ENCODE results near the gene MAGEA2B. TPM values are rescaled to one million over a fixed set of nuclear protein-coding genes. Genes with fewer than 3 reads are reported as not detected.
"Not testable (repeated sequence)": the region's sequence is repeated elsewhere in the genome, so short reads cannot be mapped to it uniquely, and the experiment has no call there.

MAGEA2B gene
- total RNA-seq, 1 experiment from 2014 or later, result not detected

- H3K4me1 ChIP-seq (ENCODE audit: control insufficient read depth, insufficient read depth, low read length); H3K36me3 ChIP-seq (ENCODE audit: control insufficient read depth, insufficient read depth, low read length); H3K27ac ChIP-seq (ENCODE audit: low read length); intact Hi-C loops (cut with micrococcal nuclease; ENCODE audit: unreplicated experiment); DNase-seq (ENCODE audit: low read depth, low spot score); POLR2A ChIA-PET; ATAC-seq; in situ Hi-C loops (cut with HindIII; ENCODE audit: low pct_unique_long_range_greater_than_20kb, low sequenced_read_pairs); CTCF ChIA-PET; H3K27me3 ChIP-seq (ENCODE audit: control insufficient read depth, insufficient read depth, low read length); H3K9me3 ChIP-seq (ENCODE audit: control insufficient read depth, insufficient read depth, low read depth, low read length); BruUV-seq (replicated peaks): not testable (repeated sequence)
- H3K4me3 ChIP-seq (ENCODE audit: low read depth in 2 of 2, low read length in 2 of 2), result peak overlapping the region in 1 of 2 experiments; percentile 26; a peak in 1 of 4 replicates
Observed at GRCh38 chrX:152734143-152734858, 19.9 kb downstream of the MAGEA2B start.

DNA sequence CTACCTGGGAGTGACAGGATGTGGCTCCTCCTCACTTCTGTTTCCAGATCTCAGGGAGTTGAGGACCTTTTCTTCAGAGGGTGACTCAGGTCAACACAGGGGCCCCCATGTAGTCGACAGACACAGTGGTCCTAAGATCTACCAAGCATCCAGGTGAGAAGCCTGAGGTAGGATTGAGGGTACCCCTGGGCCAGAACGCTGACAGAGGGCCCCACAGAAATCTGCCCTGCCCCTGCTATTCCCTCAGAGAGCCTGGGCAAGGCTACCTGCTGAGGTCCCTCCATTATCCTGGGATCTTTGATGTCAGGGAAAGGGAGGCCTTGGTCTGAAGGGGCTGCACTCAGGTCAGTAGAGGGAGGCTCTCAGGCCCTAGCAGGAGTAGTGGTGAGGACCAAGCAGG lies 20.7 kb downstream of the MAGEA2B start:
- intact Hi-C loops (cut with micrococcal nuclease; ENCODE audit: unreplicated experiment), result no loop called here
- Histone ChIP-seq H3K4me1 (ENCODE audit: control insufficient read depth, insufficient read depth, low read length) (no peaks in the 10 kb centered on the region), H3K27ac (ENCODE audit: low read length) (no peak overlapping the region), H3K9me3 (ENCODE audit: control insufficient read depth, insufficient read depth, low read depth, low read length) (no peaks in the 10 kb centered on the region), H3K4me3 (ENCODE audit: low read depth in 2 of 2, low read length in 2 of 2) (no peak overlapping the region), H3K27me3 (ENCODE audit: control insufficient read depth, insufficient read depth, low read length) (no peaks in the 10 kb centered on the region), H3K36me3 (ENCODE audit: control insufficient read depth, insufficient read depth, low read length) (no peaks in the 10 kb centered on the region)
- TF ChIP-seq, protein P1, sequence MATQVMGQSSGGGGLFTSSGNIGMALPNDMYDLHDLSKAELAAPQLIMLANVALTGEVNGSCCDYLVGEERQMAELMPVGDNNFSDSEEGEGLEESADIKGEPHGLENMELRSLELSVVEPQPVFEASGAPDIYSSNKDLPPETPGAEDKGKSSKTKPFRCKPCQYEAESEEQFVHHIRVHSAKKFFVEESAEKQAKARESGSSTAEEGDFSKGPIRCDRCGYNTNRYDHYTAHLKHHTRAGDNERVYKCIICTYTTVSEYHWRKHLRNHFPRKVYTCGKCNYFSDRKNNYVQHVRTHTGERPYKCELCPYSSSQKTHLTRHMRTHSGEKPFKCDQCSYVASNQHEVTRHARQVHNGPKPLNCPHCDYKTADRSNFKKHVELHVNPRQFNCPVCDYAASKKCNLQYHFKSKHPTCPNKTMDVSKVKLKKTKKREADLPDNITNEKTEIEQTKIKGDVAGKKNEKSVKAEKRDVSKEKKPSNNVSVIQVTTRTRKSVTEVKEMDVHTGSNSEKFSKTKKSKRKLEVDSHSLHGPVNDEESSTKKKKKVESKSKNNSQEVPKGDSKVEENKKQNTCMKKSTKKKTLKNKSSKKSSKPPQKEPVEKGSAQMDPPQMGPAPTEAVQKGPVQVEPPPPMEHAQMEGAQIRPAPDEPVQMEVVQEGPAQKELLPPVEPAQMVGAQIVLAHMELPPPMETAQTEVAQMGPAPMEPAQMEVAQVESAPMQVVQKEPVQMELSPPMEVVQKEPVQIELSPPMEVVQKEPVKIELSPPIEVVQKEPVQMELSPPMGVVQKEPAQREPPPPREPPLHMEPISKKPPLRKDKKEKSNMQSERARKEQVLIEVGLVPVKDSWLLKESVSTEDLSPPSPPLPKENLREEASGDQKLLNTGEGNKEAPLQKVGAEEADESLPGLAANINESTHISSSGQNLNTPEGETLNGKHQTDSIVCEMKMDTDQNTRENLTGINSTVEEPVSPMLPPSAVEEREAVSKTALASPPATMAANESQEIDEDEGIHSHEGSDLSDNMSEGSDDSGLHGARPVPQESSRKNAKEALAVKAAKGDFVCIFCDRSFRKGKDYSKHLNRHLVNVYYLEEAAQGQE (IDR thresholded peaks at IDR 0.05; ENCODE audit: insufficient read depth in 1 of 2, low read depth in 2 of 2, low read length in 1 of 2), result no peak
- TF ChIP-seq TCF7L2 (IDR thresholded peaks at IDR 0.05; ENCODE audit: low read depth, low read length) (no peak), SIN3A (IDR thresholded peaks at IDR 0.05; ENCODE audit: borderline replicate concordance, insufficient read depth, low read depth, low read length) (no peak), POLR2AphosphoS5 (IDR thresholded peaks at IDR 0.05; ENCODE audit: low read depth, low read length) (no peak)
- TF ChIP-seq, protein P2, sequence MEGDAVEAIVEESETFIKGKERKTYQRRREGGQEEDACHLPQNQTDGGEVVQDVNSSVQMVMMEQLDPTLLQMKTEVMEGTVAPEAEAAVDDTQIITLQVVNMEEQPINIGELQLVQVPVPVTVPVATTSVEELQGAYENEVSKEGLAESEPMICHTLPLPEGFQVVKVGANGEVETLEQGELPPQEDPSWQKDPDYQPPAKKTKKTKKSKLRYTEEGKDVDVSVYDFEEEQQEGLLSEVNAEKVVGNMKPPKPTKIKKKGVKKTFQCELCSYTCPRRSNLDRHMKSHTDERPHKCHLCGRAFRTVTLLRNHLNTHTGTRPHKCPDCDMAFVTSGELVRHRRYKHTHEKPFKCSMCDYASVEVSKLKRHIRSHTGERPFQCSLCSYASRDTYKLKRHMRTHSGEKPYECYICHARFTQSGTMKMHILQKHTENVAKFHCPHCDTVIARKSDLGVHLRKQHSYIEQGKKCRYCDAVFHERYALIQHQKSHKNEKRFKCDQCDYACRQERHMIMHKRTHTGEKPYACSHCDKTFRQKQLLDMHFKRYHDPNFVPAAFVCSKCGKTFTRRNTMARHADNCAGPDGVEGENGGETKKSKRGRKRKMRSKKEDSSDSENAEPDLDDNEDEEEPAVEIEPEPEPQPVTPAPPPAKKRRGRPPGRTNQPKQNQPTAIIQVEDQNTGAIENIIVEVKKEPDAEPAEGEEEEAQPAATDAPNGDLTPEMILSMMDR (IDR thresholded peaks at IDR 0.05), result no peak
- BruUV-seq (replicated peaks), result no TSS peak
- ChIA-PET POLR2A (no interaction called here), CTCF (no interaction called here)
- DNase-seq (ENCODE audit: low read depth, low spot score), result no peak
- in situ Hi-C loops (cut with HindIII; ENCODE audit: low pct_unique_long_range_greater_than_20kb, low sequenced_read_pairs), result no loop called here
- ATAC-seq, result no peak

GRCh38 chrX:152735860-152736511 lies 21.6 kb downstream of the MAGEA2B start:
- no TSS peak for BruUV-seq (replicated peaks)
- ATAC-seq (no peak; the same call in 1 of the 2 replicates), DNase-seq (ENCODE audit: low read depth, low spot score) (no peak)
- in situ Hi-C loops (cut with HindIII; ENCODE audit: low pct_unique_long_range_greater_than_20kb, low sequenced_read_pairs), result no loop called here
- H3K27me3 ChIP-seq (ENCODE audit: control insufficient read depth, insufficient read depth, low read length), result no peaks in the 10 kb centered on the region
- ChIA-PET CTCF (no interaction called here), POLR2A (no interaction called here)
- no peaks in the 10 kb centered on the region for H3K9me3 ChIP-seq (ENCODE audit: control insufficient read depth, insufficient read depth, low read depth, low read length)
- H3K36me3 ChIP-seq (ENCODE audit: control insufficient read depth, insufficient read depth, low read length), result no peaks in the 10 kb centered on the region
- intact Hi-C loops (cut with micrococcal nuclease; ENCODE audit: unreplicated experiment), result no loop called here
- H3K4me3 ChIP-seq (ENCODE audit: low read depth in 2 of 2, low read length in 2 of 2), result no peak overlapping the region
- no peak for TF ChIP-seq SIN3A (IDR thresholded peaks at IDR 0.05; ENCODE audit: borderline replicate concordance, insufficient read depth, low read depth, low read length)
- TF ChIP-seq TCF7L2 (IDR thresholded peaks at IDR 0.05; ENCODE audit: low read depth, low read length), result no peak
- no peak for TF ChIP-seq POLR2AphosphoS5 (IDR thresholded peaks at IDR 0.05; ENCODE audit: low read depth, low read length)
- TF ChIP-seq, protein P2 (IDR thresholded peaks at IDR 0.05), result no peak
- TF ChIP-seq, protein P1 (IDR thresholded peaks at IDR 0.05; ENCODE audit: insufficient read depth in 1 of 2, low read depth in 2 of 2, low read length in 1 of 2), result no peak
- H3K27ac ChIP-seq (ENCODE audit: low read length), result no peak overlapping the region
- no peaks in the 10 kb centered on the region for H3K4me1 ChIP-seq (ENCODE audit: control insufficient read depth, insufficient read depth, low read length)

Measured in Panc1 (cell line).